GM18909 (cell line): ENCODE results near the gene LRRC41.
"Not testable (repeated sequence)": the region's sequence is repeated elsewhere in the genome, so short reads cannot be mapped to it uniquely, and the experiment has no call there.

Source experiments
- ATAC-seq: cut with Tn5 transposase; IDR thresholded peaks from one replicate; pipeline ENCODE4 v1.9.1; 2021; ENCODE audit warnings: mild to moderate bottlenecking; ENCODE audit not compliant: unreplicated experiment, poor library complexity

LRRC41 gene

DNA sequence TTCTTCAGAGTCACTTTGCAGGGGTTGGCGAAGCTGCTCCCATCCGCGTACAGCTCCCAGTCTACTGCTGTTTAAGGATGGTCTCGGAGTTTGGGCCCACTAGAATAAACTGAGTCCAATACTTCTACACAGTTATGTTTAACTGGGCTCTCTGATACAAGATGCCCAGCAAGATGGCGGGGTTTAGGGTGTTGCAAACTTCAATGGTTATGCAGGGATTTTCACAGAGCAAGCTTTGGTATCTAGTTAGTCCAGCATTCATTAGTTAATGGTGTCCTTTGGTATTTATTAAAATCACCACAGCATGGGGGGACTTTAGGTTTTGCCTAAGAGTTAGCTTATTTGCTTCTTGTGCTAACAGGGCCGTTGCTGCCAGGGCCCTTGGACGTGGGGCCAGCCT, 24.8 kb upstream of the LRRC41 start:
- not testable (repeated sequence) for ATAC-seq

DNA sequence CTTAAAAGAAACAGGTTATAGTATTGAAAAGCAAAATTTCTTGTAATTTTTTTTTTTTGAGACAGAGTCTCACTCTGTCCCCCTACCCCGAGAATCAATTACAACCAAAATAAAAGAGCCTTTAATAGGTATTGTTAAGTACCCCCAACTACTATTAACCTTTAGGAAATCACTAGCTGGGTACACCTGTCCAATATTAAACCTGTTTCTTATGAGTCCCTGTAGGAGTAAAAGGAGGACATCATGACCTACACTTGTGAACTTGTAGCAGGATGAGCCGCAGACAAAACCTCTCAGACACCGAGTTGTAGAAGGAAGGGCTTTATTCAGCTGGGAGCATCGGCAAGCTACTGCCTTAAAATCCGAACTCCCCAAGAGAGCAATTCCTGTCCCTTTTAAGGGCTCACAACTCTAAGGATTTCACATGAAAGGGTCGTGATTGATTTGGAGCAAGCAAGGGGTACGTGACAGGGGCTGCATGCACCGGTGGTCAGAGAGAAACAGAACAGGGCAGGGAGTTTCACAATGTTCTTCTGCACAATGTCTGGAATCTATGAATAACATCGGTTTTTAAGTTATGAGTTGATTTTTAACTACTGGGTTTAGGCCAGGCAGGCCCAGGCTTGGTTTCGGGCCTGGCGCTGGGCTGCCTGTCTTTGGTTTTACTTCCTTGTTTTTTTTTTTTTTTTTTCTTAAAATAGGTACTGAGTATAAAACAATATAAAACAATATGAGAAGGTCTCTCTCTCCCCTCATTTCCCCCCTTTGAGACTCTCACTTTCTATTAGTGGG, 22.1 kb upstream of the LRRC41 start:
- peak; percentile 55 for ATAC-seq

DNA sequence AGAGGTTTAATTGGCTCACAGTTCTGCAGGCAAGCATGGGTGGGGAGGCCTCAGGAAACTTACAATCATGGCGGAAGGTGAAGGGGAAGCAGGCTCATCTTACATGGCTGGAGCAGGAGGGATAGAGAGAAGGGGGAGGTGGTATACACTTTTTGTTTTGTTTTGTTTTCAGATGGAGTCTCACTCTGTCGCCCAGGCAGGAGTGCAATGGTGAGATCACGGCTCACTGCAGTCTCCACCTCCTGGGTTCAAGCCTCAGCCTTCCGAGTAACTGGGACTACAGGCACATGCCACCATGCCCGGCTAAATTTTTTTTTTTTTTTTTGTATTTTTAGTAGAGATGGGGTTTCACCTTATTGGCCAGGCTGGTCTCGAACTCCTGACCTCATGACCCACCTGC, 18.8 kb upstream of the LRRC41 start:
- not testable (repeated sequence) for ATAC-seq

DNA sequence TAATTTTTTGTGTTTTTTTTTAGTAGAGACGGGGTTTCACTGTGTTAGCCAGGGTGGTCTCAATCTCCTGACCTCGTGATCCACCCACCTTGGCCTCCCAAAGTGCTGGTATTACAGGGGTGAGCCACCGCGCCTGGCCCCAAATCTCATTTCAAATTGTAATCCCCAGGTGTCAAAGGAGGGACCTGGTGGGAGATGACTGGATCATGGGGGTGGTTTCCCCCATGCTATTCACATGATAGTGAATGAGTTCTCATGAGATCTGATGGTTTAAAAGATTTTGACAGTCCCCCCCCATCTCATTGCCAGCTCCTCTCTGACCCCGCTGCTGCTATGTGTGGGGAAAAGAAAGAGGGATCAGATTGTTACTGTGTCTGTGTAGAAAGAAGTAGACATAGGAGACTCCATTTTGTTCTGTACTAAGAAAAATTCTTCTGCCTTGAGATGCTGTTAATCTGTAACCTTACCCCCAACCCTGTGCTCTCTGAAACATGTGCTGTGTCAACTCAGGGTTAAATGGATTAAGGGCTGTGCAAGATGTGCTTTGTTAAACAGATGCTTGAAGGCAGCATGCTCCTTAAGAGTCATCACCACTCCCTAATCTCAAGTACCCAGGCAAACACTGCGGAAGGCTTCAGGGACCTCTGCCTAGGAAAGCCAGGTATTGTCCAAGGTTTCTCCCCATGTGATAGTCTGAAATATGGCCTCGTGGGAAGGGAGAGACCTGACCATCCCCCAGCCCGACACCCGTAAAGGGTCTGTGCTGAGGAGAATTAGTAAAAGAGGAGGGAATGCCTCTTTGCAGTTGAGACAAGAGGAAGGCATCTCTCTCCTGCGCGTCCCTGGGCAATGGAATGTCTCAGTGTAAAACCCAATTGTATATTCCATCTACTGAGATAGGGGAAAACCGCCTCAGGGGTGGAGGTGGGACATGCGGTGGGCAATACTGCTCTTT, 16.8 kb upstream of the LRRC41 start:
- ATAC-seq, result not testable (repeated sequence)

DNA sequence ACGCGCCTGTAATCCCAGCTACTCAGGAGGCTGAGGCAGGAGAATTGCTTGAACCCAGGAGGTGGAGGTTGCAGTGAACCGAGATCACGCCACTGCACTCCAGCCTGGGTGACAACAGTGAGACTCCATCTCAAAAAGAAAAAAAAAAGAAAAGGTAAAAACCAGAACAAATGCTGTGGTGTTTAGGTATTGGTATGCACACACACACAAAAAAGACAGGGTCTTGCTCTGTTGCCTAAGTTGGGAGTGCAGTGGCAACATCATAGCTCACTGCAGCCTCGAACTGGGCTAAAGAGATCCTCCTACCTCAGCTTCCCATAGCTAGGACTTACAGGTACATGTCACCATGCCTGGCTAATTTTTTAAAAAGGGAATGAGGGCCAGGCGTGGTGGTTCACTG, 15.9 kb upstream of the LRRC41 start:
- ATAC-seq, result not testable (repeated sequence)

DNA sequence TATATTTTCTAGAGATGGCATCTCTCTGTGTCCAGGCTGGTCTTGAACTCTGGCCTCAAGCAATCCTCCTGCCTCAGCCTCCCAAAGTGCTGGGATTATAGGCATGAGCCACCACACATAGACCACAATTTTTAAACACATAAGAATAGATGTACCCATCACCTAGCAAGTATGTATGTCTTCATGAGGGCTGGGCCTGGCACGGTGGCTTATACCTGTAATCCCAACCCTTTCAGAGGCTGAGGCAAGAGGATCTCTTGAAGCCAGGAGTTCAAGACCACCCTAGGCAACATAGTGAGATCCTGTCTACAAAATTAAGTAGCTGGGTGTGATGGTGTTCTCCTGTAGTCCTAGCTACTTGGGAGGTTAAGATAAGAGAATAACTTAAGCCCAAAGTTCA, 13.9 kb upstream of the LRRC41 start:
- no peak for ATAC-seq

DNA sequence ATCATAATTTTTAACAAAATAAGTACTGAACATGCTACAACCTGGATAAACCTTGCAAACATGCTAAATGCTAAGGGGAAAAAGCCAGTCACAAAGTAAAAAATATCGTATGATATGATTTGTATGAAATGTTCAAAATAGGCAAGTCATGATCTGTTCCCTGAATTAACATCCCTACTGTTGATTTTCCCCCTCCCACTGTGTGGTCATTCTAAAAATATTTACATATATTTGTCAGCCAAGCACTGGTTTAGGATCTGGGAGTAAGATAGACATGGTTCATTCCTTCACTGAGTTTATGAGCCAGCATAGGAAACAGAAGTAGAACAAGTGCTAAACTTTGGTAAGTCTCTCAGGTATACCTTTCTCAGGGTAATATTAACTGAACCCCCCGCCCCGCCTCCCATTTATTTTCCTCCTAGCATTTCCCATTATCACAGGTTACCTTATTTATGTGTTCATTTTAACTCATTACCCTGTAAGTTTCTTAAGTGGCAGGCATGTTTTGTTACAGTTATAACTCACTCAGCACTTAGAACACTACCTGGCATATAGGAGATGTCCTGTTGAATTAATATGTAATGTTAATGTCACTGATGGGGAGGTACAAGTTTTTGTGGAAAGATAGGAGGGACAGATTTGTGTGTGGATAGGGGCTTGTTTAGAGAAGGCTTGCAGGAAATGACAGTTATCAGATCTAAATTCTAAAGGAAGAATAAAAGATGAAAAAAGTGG, 12.4 kb upstream of the LRRC41 start:
- no peak for ATAC-seq

DNA sequence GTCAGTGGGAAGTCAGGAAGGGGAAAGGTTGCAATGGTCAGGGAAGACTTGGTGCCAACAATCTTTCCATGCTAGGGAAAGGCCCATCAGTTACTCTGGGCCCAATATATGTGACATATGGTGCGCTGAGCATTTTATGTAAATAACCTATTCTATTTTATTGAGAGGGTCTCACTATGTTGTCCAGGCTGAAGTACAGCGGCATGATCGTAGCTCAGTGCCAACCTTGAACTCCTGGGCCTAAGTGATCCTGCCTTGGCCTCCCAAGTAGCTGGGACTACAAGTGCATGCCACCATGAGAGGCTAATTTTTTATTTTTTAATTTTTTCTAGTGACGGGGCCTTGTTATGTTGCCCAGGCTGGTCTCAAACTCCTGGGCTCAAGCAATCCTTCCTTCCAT, 6.9 kb upstream of the LRRC41 start:
- no peak for ATAC-seq

DNA sequence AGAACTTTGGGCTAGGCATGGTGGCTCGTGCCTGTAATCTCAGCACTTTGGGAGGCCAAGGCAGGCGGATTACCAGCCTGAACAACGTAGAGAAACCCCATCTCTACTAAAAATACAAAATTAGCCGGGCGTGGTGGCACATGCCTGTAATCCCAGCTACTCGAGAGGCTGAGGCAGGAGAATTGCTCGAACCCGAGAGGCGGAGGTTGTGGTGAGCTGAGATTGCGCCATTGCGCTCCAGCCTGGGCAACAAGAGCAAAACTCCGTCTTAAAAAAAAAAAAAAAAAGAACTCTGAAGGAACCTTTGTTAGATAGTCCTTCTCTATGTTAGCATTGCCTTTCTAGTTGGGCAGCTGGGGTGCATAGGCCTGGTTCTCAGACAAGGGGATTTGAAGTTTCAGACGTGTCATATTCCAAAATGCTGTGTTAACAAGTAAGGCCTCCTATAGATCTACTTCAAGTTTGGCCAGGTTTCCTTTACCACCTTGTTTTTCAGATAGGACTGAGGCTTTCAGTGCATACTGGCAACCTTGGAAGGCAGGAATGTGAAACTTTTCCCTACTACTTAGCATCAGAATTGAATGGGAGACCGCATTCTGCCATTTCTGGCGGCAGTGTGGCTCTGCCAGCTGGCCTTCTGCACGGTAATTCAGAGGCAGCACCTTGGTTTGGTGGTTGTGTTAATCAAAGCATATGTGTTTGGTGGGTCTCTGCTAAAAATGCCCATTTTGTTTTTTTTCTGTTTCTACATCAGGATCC, 6.2 kb upstream of the LRRC41 start:
- ATAC-seq, result no peak

DNA sequence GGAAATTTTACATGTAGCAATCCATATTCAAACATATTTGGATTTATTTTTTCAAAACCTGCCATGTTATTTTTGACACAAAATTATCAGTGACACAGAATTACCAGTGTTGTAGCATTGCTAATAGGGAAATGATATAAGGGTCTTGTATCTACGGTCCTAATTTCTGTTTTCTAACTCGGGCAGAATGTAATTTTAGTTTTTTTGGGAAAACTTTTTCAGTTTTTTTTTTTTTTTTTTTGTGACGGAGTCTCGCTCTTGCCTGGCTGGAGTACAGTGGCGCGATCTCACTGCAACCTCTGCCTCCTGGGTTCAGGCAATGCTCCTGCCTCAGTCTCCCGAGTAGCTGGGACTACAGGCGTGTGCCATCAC, 2.7 kb upstream of the LRRC41 start:
- ATAC-seq, result no peak

DNA sequence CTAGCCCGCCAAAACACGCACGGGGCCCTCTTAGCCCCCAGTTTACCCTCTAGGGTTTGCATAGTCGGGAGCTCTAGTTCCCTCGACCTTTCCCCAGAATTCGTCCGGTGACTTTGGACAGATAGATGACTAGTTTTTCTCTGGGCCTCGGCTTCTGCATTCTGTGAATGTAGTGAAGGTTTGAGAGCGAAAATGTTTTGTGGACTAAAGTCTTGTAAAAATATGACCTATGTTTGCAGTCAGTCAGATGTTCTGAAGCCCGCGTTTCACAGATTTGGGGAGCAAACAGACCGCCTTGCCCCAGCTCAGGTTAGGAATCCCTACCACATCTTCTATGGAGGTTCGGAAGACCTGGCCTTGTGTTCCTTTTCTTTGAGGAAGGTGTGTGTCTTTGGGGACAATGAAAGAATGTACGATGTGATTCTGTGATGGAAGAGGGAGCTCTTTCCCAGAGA, 483 bp upstream of the LRRC41 start:
- no peak for ATAC-seq

DNA sequence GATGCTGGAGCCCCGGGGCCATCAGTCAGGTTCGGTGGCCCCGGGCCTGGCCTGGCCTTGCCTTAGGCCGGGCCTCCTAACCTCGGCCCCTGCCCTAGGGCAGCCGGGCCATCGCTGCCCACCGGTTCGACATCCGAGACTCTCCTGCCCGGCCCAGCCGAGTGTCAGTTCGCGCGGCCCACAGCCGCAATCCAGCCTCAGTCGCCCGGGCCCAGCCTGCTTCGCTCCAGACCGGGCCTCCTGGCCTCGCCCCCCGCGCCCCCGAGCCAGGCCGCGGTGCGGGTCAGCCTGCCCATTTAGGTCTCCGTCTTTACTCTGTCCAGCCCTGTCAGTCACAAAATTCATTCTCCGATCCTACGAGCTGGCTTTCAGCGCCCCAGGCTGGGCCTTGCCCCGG, 777 bp downstream of the LRRC41 start:
- peak; percentile 14 for ATAC-seq

DNA sequence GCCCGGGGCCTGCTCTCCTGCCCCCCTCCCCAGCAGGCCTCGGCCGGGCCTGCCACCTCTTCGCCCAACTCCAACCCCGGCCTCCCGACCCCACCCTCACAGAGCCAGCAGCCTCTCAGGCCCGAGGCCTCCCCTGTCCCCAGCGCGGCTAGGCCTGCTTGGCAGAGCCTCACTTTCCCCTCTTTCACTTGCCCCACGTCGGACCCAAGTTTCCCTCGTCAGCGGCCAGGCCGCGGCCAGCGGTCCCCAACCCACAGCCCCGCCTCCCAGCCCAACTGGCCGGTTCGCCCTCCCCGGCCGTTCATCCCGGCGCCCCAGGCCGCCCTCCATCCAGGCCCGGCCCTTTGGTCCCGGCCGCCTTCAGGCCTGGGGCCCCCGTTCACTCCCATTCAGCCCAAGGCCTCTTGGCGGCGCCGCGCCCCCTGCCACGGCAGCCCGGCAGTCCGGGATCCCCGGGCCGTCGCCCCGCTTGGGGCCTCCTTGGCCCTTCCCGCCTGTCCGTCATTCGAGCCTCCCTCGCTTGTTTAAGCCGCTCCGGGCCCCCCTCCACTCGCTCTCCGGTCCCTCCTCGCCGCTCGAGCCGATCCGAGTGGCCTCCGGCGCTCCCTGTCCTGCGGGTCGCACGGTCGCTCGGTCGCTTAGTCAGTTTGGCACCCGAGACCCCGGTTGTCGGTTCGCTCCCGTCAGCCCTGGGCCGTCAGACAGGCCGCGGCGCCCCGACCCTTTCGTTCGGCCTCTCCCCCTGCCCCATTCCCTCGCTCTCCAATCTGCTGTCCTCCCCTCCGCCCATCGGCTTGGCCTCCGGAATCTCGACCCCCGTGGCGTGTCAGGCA, 1.4 kb downstream of the LRRC41 start:
- ATAC-seq, result peak; percentile 31

DNA sequence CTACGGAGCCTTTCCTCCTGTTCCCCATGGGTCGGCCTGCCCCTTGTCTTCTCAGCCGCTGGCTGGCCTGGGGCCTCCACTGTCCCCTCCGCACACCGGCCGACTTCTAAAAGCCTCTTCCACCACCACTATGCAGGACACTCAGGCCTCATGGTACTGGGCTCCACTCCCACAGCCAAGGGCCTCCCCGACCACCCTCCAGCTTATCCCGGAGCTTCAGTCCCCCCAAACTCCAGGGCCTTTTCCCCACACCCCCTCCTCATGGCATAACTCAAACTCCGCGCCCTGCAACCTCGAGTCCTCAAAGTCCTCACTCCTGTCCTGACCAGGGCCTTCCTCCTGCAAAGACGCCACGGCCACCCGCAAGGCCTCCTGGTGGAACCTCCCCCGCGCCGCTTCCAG, 2.0 kb downstream of the LRRC41 start:
- ATAC-seq, result no peak

DNA sequence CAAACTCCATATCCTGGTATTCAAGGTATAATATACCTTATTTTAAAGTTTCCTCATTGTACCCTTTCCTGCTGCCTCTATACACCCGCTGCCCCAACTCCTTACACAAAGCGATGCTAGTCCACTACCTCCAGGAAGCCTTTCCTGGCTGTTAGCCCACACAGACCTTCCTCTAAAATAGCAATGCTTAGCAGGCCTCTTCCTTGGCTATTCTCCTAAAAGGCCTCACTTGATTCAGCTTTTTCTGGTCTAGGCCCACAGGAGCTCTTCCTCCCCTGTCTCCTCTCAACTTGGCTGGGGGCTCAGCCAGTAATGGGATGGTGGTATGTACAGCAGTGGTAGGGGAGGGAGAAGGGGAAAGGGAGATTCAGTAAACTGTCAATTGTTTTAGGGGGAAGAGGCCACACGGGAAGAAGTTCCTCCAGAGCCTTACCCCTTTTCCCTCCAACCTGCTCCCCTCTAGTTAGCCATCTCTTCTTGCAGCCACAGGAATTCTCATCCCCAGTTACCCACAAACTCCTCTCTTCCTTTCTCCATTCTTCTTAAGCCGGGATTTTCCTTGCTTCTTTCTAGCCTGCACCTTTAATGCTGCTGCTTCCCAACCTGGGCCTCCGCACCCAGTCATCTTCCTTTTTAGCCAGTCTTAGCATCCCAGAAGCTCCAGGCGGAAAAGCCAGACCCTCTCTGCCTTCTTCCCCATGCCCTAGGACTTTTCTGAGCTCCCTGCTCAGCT, 2.6 kb downstream of the LRRC41 start:
- no peak for ATAC-seq

DNA sequence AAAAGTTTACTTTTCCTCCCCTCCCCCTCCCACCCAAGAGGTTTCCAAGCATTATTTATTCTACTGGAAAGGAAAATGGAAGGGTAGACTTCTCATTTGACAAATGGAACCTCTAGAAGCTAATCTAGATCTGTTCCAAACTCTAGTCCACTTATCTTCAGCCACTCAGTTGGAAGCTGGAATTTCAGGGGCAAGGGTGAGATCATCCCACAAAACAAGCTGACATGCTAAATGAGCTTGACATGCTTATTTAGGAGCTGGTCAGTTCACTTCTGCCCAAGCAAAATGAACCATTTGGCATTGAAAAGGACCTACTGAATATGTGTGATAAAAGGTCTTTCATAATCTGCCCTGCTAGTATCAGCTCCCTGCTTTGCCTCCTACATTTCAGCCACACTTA, 5.0 kb downstream of the LRRC41 start:
- no peak for ATAC-seq

DNA sequence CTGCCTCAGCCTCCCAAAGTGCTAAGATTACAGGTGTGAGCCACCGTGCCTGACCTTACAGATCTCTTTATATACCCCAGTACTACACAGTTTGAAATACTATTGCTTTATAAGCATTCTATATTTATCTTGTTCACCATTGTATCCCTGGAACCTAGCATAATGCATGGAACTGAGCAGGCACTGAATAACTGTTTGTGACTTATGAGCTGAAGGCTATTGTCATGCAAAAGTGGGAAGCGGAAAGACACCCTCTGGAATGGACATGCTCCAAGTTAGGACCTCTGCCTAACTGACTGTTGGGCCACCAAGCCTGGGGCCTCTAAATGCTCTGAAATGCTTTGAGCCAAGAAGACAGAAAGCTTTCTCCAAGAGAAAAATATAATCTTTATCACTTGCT, 8.1 kb downstream of the LRRC41 start:
- ATAC-seq, result no peak

DNA sequence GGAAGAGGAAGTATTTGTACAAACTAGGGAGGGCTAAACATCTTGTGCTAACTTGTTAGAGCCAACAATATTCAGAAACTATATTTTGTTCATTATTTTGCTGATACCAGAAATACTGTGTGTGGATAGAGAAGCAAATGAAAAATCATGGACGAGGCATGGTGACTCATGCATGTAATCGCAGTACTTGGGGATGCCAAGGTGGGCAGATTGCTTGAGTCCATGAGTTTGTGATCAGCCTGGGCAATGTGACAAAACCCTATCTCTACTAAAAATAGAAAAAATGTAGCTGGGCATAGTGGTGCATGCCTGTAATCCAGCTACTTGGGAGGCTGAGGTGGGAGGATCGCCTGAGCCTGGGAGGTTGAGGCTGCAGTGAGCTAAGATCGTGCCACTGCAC, 13.4 kb downstream of the LRRC41 start:
- no peak for ATAC-seq

DNA sequence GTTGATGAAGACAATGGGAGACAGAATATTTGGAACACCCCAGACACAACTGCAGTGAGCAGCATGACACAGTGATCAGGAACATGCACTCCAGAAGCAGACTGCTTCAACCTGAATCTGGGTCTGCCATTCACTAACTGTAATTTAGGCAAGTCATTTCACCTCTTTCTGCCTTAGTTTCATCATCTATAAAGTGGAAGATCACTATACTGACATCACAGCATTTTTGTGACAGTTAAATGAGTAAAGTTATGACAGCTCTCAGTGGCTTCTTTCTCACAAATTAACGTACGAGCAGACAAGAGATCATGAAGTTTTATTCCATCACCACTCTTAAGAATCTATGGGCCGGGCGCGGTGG, 14.3 kb downstream of the LRRC41 start:
- no peak for ATAC-seq
